Globus pallidus (tissue), 1 donor: Measurements from ENCODE around the gene PTPN18.

Experiments
- DNase-seq: peaks from one replicate; pipeline ENCODE4 v3.0.0-alpha.2; 2015; ENCODE audit warnings: low spot score

Gene PTPN18

DNA sequence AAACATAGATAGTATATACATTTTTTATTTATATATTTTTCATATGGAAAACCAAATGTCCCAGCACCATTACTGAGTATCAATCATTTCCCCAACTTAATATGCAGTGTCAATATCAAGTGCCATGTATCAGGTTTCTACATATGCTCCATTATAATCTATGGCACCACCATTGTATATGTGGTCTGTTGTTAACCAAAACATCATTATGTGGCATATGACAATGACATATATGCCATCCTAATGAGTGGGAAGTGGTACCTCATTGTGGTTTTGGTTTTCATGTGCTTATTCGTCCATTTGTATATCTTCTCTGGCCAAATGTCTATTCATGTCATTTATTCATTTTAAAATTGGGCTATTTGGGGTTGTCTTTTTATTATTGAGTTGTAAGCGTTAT, 9.2 kb downstream of the PTPN18 start:
- no peak for DNase-seq

DNA sequence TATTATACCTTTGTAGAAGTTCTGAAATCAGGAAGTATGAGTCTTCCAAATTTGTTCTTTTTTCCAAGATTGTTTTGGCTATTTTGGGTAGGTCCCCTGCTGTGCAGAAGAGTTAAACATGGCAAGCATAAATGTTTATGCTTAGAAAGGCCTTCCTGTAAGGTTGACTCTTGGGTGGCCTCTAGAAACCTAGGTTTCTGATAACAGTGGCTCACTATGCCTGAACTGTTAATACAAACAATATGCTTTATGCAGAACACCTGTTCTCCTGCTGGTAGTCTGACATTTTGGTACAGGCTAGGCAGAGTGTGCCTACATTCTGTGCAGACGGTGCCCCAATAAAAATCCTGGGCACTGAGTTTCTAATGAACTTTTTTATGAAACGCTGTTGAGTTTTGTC, 10.1 kb downstream of the PTPN18 start:
- no peak for DNase-seq

DNA sequence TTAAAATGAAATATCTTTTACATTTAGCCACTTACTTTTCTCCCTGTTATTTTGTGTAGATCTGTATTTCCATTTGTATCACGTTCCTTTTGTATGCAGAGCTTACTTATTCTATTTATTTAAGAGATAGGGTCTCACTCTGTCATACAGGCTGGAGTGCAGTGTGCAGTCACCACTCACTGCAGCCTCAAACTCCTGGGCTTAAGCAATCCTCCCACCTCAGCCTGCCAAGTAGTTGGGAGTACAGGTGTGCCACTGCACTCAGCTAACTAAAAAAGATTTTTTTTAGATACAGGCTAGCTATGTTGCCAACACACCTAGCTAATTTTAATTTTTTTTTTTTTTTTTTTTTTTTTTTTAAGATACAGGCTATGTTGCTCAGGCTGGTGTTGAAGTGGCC, 10.9 kb downstream of the PTPN18 start:
- DNase-seq, result no peak

DNA sequence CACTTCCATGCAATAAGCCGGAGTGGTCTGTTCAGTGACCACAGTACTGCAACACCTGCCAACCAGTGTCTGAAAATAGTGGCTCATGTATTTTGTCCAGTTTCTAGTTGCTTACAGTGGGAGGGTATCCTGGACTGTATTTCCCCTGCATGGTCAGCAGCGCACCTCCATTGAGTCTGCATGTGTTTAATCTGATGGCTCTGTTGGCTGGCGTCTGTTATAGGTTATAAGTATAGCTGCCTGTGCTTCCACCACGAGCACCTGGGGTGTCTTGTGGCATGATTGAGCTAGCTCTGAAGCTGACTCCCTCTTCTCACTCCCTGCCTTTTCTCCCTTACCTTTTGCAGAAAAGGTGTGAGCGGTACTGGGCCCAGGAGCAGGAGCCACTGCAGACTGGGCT, 12.9 kb downstream of the PTPN18 start:
- DNase-seq, result no peak

DNA sequence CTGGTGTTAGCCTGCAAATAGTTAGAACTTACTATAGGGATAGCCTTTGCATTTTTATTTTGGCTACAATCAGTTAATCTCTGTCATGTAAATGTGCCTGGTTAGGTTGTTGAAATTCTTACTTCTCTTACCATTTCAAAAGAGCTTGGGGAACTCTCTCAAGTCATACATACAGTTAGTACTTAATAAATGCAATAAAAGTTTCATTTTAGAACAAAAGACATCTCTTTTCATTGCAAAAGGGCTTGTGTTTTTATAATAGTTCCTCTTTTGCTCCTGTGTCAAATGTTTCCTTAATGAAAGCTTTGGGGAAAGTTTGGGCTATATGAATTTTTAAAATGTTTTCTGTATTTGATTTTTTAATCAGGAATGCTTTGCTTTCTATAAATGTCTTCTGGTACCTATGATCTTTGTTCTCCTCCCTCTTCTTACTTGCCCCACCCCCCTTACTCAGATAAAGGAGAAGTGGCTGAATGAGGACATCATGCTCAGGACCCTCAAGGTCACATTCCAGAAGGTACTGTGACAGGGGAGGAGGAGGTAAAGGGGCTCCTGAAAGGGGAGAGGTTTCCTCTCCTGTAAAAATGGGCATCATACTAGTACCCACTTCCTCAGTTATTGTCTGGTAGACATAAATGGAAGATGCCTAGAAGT, 13.6 kb downstream of the PTPN18 start:
- DNase-seq, result no peak

DNA sequence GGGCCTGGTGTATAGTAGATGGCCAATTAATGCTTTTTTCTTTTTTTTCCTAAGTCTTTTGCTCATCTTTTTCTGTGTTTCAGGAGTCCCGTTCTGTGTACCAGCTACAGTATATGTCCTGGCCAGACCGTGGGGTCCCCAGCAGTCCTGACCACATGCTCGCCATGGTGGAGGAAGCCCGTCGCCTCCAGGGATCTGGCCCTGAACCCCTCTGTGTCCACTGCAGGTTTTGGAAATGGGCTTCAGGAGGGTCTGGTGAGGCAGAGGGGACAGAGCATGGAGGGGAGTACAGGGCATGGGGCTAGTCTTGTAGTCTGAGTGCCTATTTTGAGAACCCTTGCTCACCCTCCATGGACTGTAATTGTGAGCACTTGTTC, 14.1 kb downstream of the PTPN18 start:
- DNase-seq, result no peak

DNA sequence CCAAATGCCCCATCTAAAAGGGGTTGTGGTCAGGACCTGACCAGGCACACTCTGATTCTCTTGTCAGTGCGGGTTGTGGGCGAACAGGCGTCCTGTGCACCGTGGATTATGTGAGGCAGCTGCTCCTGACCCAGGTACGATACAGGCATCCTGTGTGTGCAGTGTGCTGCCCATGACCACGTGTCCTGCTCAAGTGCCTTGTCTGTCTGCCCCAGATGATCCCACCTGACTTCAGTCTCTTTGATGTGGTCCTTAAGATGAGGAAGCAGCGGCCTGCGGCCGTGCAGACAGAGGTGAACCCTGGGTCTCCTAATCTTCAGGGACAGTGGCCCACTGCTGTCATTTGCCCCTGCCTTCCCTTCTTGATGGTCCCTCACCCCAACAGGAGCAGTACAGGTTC, 14.6 kb downstream of the PTPN18 start:
- DNase-seq, result no peak

DNA sequence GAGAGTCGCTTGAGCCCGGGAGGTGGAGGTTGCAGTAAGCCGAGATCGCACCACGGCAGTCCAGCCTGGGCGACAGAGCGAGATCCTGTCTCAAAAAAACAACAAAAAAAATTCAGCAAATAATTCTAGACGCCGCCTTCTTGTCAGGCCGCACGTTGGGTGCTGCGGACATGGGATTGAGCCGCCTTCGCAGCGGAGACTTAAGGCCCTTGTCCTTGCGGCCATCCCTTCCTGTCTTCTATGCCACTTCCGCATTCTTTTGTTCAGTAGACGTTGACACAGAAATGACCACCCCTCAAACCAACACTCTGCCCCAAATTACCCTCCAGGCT, 15.8 kb downstream of the PTPN18 start:
- no peak for DNase-seq

DNA sequence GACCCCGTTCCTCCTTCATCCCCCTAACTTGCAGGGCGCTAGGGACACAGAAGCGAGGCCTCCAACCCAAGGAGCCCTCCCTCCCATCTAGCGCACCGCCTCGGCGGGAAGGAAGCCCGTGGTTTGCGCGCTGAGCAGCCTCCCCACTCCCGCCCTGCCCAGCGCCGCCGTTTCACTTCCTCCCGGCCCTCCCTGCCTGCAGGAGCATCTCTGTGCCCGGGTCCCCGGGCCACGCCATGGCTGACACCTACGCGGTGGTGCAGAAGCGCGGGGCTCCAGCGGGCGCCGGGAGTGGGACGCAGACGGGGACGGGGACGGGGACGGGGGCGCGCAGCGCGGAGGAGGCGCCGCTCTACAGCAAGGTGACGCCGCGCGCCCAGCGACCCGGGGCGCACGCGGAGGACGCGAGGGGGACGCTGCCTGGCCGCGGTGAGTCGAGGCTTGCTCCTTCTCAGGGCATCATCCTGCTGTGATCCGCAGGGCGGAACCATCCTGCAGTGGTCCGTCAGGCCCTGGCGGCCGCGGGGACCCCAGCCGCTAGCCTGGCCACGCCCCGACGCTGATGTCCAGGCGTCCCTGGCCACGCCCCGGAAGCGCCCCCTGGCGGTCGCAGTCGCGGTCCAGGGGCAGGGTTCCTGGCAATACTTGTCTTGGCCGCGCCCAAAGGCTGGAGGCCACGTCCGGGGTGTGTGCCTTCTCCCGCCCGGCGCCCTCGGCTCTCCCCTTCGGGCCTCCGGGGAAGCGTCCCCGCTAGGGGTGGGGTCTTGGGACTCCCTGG, 16.4 kb downstream of the PTPN18 start:
- peak; percentile 75 for DNase-seq

DNA sequence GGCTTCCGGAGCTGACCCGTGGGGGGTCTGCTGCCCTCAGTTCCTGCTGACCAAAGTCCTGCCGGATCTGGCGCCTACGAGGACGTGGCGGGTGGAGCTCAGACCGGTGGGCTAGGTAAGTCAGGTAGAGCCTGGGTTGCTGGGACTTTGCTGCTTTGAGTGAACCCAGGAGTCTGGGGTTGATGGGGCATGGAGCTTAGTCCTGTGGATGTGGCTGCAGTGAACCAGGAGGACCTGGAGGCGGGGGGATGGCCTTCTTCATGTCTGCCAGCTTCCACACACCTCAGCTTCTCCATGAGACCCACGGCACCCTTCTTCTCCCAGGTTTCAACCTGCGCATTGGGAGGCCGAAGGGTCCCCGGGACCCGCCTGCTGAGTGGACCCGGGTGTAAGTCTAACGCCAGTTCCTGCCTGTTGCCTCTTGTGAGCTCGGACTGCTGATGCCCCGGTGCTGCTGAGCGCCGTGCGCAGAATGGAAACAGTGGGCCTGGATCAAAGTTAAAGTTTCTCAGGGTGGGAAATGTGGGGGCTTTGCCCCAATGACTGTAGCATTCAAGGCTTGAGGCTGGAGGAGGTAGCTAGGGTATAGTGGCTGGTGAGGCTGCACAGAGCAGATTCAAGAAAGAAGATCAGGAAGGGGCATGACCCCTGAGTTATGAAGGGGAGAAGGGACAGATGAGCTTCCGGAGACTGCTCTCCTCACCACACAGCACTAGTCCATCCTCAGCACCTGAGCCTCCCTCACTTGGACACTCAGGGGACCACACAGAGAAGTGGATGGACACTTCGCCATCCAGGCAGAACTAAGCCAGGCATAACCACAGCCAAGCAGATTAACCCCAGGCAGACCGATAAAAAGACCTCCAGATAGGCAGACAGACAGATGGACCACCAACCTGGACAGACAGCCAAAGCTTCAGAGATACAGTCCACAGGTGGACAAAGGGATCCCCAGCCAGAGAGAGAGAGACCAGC, 17.3 kb downstream of the PTPN18 start:
- DNase-seq, result no peak

DNA sequence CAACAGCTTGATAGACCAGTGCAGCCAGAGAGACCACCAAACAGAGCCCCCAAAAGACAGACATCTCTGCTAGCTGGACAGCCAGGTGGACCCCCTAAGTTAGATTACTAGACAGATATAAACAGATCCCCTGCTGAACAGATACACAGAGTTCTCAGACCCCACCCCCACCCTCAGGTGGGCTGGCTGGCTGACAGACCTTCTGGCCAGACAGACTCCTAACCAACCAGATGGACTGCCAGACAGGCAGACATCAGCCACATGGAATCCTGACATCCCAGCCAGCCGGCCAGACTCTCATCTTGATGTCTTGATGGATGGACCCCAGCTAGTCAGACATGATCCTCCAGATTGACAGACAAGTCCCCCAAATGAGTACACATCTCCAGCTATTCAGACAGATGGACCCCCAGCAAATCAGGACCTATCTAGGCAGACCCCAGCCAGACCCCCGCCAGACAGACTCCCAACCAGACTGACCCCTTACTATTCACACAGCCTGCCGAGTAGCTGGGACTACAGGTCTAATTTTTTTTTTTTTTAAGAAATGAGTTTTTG, 18.0 kb downstream of the PTPN18 start:
- no peak for DNase-seq

DNA sequence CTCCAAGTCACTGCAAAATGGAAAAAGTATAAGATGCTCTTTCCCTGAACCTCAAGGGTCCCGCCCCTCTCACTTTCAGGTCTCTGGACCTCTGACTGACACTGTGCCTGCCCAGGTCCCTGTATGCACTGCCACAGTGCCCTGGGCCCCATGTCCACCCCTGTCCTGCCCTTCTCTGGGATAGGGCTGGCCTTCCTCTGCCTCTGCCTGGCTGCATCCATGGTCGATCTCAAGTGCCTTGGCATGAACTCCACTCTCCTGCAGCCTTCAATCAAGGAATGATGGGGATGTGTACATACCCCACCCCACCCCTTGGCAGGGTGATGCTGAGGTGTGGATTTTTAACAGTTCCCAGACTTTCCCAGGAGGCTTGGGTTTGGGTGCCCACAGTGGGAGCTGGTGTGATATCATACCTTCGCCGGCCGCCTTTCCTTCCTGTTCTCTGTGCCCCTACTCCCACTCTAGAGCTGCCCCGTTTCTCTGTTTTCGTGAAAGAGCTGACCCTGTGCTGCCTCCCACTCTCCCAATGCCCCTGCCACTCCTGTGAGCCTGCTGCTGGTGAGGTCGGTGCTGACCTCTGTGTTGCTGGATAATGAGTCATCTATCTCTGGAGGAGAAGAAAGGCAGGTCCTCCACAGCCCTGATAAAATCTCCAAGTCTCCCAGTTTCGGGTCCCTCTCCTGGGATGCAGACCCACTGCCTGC, 18.9 kb downstream of the PTPN18 start:
- no peak for DNase-seq

DNA sequence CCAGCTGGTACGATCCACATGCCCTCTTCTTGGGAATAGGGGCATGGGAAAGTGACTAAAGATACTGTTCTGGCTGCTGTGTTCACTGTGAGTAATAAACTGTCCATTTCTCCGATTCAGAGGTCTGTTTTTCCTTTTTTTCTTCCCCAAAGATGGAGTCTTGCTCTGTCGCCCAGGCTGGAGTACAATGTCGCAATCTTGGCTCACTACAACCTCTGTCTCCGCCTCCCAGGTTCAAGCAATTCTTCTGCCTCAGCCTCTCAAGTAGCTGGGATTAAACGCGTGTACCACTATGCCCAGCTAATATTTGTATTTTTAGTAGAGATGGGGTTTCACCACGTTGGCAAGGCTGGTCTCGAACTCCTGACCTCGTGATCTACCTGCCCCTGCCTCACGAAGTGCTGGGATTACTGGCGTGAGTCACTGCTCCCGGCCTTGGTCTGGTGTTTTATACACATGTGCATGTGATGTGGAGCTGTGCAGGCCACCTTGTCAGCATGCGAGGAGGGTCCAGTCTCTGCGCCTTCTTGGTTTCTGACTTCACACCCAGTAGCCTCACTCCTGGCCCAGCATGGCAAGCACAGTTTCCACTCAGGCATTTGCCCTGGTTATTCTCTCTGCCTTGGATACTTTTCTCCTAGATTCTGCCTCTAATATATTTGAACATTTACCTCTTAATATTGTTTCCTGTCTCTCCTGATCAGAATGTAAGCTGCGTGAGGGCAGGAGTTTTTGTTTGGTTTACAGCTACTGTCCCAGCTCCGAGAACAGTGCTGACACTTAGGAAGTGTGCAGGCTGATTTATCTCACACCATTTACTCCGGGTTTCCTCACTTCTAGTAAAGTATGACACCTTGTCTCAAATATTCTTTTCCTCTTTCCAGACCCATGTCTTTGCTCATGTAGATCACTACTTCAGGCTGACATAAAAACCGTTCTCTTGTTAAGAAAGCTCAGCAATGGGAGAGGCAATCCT, 19.7 kb downstream of the PTPN18 start:
- no peak for DNase-seq

DNA sequence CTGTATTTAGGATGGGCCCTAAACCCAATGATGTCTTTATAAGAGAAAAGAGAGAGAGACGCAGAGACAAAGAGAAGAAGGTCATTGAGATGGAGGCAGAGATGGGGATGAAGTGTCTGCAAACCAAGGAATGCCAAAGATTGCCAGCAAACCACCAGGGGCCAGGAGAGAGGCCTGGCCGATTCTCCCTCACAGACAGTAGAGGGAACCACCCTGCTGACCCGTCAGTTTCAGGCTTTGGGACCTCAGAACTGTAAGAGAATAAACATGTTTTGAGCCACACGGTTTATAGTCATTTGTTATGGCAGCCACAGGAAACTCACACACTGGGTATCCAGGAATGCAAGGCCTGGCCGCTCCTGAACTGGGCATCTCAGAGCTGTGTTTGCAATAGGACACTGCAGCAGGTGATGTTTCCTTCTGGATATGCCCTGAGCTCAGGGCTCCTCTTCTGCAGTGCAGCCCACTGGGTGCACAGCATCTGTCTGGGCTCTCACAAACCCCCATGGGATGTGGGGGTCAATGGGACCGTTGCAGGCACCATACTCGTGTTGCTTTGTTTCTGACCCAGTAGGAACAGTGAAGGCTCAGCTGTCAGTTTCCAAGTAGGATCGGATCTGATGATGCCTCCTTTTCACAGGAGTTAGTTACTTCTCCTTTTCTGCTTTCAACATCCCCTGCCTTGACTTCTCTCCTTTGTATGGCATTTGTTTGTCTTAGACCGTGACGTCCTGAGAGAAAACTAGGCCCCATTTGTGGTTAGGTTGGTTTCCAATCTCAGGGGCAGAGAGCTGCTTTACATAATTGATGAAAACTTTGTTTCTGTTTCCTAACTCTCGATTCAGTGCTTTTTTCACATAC, 20.8 kb downstream of the PTPN18 start:
- no peak for DNase-seq

DNA sequence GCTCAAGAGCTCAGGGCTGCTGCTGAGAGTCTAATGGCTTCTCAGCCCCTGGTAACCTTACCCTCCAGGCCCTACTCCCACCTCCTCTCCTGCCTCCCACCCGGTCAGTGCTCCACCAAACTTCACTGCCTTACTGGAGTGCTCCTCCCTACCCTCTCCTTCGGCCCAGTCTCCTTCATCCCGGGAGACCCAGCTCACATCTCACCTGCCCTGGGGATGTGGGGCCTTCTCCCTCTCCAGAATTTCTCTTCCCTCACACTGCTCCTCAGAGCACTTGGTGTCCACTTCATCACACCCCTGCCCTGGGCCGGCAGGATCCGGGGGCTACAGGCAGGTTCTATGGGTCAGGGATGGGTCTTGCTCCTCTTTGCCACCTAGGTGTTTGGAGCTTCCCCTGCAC, 21.6 kb downstream of the PTPN18 start:
- DNase-seq, result no peak

DNA sequence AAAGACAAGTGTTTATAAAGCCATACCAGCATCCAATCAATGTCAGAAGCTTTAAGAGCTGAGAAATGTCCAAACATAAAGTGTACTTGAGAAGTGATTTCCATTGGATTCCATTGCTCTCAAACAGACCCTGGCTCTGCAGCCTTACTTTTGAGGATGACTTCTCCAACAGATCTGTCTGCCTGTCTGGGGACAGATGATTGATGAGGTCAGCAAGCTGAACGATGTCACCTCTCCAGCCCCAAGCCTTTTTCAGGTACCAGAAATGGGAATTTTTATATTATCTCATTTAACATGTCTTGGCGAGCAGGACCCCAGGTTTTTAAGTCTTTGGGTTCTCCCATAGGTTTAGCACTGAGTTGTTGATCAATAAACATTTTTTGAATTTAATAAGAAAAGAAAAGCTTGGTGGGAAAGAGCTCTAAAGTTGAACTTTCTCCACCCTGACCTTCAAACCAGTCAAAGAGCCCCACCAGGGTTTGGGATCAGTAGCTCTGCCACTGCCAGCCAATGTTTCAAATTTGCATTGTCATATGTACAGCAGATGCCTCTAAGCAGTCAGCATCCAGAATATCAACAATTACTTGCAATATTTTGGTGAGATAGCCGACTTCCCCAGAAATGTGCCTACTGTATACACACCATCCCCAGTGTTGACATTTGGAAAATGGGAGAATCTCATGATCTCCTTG, 22.5 kb downstream of the PTPN18 start:
- no peak for DNase-seq

DNA sequence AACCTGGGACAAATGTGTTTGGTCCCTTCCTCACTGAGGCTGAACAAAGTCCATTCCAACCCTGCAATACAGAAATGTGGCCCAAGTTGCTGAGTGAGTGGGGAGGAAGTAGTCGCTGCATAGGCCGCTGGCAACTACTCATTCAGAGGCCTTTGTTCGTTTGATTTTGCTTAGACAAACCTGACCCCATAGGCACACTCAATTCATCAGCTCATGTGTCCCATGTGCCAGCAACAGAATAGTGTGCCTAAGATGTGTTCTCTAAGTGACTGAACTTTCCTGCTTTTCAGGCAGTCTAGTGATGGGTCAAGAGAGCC, 23.0 kb downstream of the PTPN18 start:
- no peak for DNase-seq

DNA sequence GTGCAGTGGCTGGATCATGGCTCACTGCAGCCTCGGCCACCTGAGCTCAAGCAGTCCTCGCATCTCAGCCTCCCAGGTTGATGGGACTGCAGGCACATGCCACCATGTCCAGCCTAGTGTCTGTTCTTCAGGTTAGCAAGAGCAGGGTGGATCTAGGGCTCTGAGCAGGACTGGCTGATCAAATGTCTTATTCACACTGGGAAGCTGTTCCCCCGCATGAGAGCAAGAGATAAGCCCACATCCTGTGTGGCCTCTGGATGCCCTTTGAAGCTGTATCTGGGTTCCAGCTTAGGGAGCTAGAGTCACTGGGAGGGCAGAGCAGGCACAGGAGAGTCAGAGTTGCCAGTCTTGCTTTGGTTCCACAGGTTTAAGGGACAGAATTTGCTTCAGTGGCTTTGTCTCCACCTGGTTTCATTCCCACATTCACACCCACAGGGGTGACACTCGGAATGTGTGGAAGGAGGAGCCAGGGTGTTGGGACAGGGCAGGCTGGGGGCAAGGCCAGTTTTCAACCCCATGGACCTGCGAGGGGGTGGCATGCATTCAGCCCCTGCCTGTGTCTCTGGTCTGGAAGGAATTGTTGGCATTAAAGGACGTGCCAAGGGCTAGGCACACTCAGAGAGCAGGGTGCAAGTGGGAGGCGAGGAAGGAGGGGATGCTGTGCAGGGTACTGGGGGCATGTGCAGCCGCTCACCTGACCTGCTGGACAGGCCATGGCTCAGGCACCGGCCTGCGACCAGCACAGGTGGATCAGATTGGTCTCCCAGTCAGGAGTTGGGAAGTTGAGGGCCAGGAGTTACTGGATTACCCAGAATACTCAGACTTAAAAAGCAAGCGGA, 24.5 kb downstream of the PTPN18 start:
- no peak for DNase-seq
